Measurements from ENCODE around the gene ZFP36L2. TPM values are rescaled to one million over a fixed set of nuclear protein-coding genes. Genes with fewer than 3 reads are reported as not detected.
A peak's percentile ranks its signal among the peaks of the same experiment; 100 is the strongest.

ZFP36L2 gene
- total and polyA plus RNA-seq, 9 of the 15 experiments (the other 6 are each of a cell fraction or from before 2014, with no cell fraction given), result 4.1 to 60.6 (median 20.3) TPM

- TF ChIP-seq ATF6 (CRISPR knock-in tag; IDR thresholded peaks at IDR 0.05) (no peak), POU5F1 (IDR thresholded peaks at IDR 0.05; ENCODE audit: borderline replicate concordance, low read depth, low read length, partially characterized antibody) (no peak), DDX20 (tag; IDR thresholded peaks at IDR 0.05; ENCODE audit: low read depth) (no peak), CHAMP1 (IDR thresholded peaks at IDR 0.05) (no peak), HNRNPL (IDR thresholded peaks at IDR 0.05; ENCODE audit: low read depth, low read length) (no peak), RBM14 (IDR thresholded peaks at IDR 0.05; ENCODE audit: borderline replicate concordance, insufficient read depth, low read depth, low read length) (no peak), ADNP (tag; IDR thresholded peaks at IDR 0.05) (no peak), ZNF384 (IDR thresholded peaks at IDR 0.05; ENCODE audit: low read depth, low read length) (peak; percentile 62), KDM1A (IDR thresholded peaks at IDR 0.05) (no peak), ZNF174 (CRISPR knock-in tag; IDR thresholded peaks at IDR 0.05) (no peak), AFF1 (IDR thresholded peaks at IDR 0.05; ENCODE audit: low read depth in 1 of 2, partially characterized antibody in 2 of 2) (peak; percentile 47 to 69), HEY1 (CRISPR knock-in tag; IDR thresholded peaks at IDR 0.05; ENCODE audit: borderline replicate concordance) (0 out of 2 replicates have a peak, but pooled peaks have one; percentile 55), ZFP36 (IDR thresholded peaks at IDR 0.05; ENCODE audit: low read depth, low read length, partially characterized antibody) (no peak), NFYB (IDR thresholded peaks at IDR 0.05; ENCODE audit: extremely low read depth, insufficient read length) (no peak), TFAM (CRISPR knock-in tag; conservative IDR thresholded peaks at IDR 0.05) (no peak), MLLT1 (IDR thresholded peaks at IDR 0.05) (peak; percentile 84 to 97; a peak in 3 of 4 replicates), BMI1 (IDR thresholded peaks at IDR 0.05; ENCODE audit: low read length) (no peak)
Measured at GRCh38 chr2:43221763-43222474, 4.5 kb downstream of the ZFP36L2 start (continued).

All from K562 (cell line).